SK-N-MC (cell line): ENCODE measurements around the gene UNKL.

Experiments
- EZH2 ChIP-seq: fragments of 200-600 bp; sonication (generic); IDR thresholded peaks from one replicate; pipeline ENCODE4 v1.6.1; 2017; ENCODE audit warnings: antibody characterized with exemption
- POLR2AphosphoS5 ChIP-seq: IDR thresholded peaks from 2 replicates; pipeline ENCODE4 v1.6.1; 2012; ENCODE audit warnings: mild to moderate bottlenecking, low read depth, low read length, borderline replicate concordance

- no peak for TF ChIP-seq POLR2AphosphoS5
- no peak for TF ChIP-seq EZH2
Measured at GRCh38 chr16:1347962-1348361, 66.5 kb downstream of the UNKL start.
